ENCODE results near the gene RABL6. TPM values are rescaled to one million over a fixed set of nuclear protein-coding genes. Genes with fewer than 3 reads are reported as not detected.

The RABL6 gene
- total RNA-seq, 2 experiments from 2014 or later = 96.0 to 96.2 TPM

GRCh38 chr9:136888454-136888853 lies 80.7 kb downstream of the RABL6 start:
- no peak overlapping the region for H3K4me3 Mint-ChIP-seq
- no peak overlapping the region for H3K27ac Mint-ChIP-seq

GRCh38 chr9:136889858-136890257 lies 82.1 kb downstream of the RABL6 start:
- Mint-ChIP-seq H3K9me3 (no peaks in the 10 kb centered on the region), H3K27me3 (no peaks in the 10 kb centered on the region), H3K4me1 (peaks cover 35% of the 10 kb centered on the region), H3K27ac (no peak overlapping the region), H3K36me3 (ENCODE audit: low read depth) (peaks cover 27% of the 10 kb centered on the region), H3K4me3 (no peak overlapping the region)
- ChIA-PET POLR2A (no interaction called here), CTCF (no interaction called here)
- no peak for DNase-seq

More at GRCh38 chr9:136888454-136888853, 80.7 kb downstream of the RABL6 start:
- H3K36me3 Mint-ChIP-seq (ENCODE audit: low read depth) = peaks cover 16% of the 10 kb centered on the region
- no peak for DNase-seq
- POLR2A ChIA-PET = interaction anchor here (1.1 to 3.5 kb wide), 4 partner anchors 13 to 88 kb away, joined by 3 to 40 read pairs (median 3); partner anchors contain the start of genes FBXW5 and PTGDS
- H3K9me3 Mint-ChIP-seq = no peaks in the 10 kb centered on the region
- CTCF ChIA-PET = interaction anchor here (0.5 to 2.0 kb wide), 2 partner anchors 146 to 148 kb away, joined by 6 read pairs; no protein-coding TSS in a partner anchor
- peaks cover 36% of the 10 kb centered on the region for H3K4me1 Mint-ChIP-seq
- no peaks in the 10 kb centered on the region for H3K27me3 Mint-ChIP-seq

- Mint-ChIP-seq H3K27ac (no peak overlapping the region), H3K4me3 (no peak overlapping the region), H3K9me3 (no peaks in the 10 kb centered on the region), H3K36me3 (ENCODE audit: low read depth) (peaks cover 27% of the 10 kb centered on the region), H3K27me3 (no peaks in the 10 kb centered on the region), H3K4me1 (peaks cover 29% of the 10 kb centered on the region)
- POLR2A ChIA-PET = no interaction called here
- CTCF ChIA-PET = no interaction called here
- no peak for DNase-seq
Measured at GRCh38 chr9:136890661-136891060, 82.9 kb downstream of the RABL6 start.

Other genes starting within 250 kb of the RABL6 start
- under 1 TPM; 0.28 to 0.30 TPM for gene EGFL7, start 145.0 kb upstream of the RABL6 start, total RNA-seq
- gene AGPAT2, start 120.5 kb upstream of the RABL6 start, total RNA-seq = 10 to 100 TPM; 17.2 to 18.8 TPM
- under 1 TPM; 0.15 to 0.18 TPM for gene DIPK1B, start 95.4 kb upstream of the RABL6 start, total RNA-seq
- not detected for gene LCN10, start 65.0 kb upstream of the RABL6 start, total RNA-seq
- under 1 TPM in 1 of 2 experiments, not detected in 1; 0.40 TPM for gene LCN6, start 59.4 kb upstream of the RABL6 start, total RNA-seq
- not detected for gene LCN8, start 49.7 kb upstream of the RABL6 start, total RNA-seq
- not detected for gene LCN15, start 43.4 kb upstream of the RABL6 start, total RNA-seq
- 10 to 100 TPM; 39.6 to 42.9 TPM for gene TMEM141, start 16.6 kb upstream of the RABL6 start, total RNA-seq
- 1 to 10 TPM in 1 of 2 experiments, under 1 TPM in 1; 0.96 to 1.4 TPM for gene CCDC183, start 11.6 kb upstream of the RABL6 start, total RNA-seq
- gene AJM1, start 34.5 kb downstream of the RABL6 start, total RNA-seq = 1 to 10 TPM; 8.7 TPM
- 10 to 100 TPM; 82.3 to 85.4 TPM for gene PHPT1, start 41.5 kb downstream of the RABL6 start, total RNA-seq
- 10 to 100 TPM; 12.5 to 13.6 TPM for gene MAMDC4, start 44.4 kb downstream of the RABL6 start, total RNA-seq
- 100 to 1,000 TPM; 301 to 316 TPM for gene EDF1, start 58.4 kb downstream of the RABL6 start, total RNA-seq
- 10 to 100 TPM; 43.6 to 45.7 TPM for gene TRAF2, start 78.6 kb downstream of the RABL6 start, total RNA-seq
- gene FBXW5, start 136.8 kb downstream of the RABL6 start, total RNA-seq = 100 to 1,000 TPM; 118 to 119 TPM
- 1 to 10 TPM; 1.5 to 3.2 TPM for gene C8G, start 137.3 kb downstream of the RABL6 start, total RNA-seq
- 1 to 10 TPM; 2.5 to 2.9 TPM for gene LCN12, start 144.3 kb downstream of the RABL6 start, total RNA-seq
- gene PTGDS, start 169.6 kb downstream of the RABL6 start, total RNA-seq = 10 to 100 TPM; 44.2 to 45.4 TPM
- gene LCNL1, start 175.0 kb downstream of the RABL6 start, total RNA-seq = 1 to 10 TPM in 1 of 2 experiments, under 1 TPM in 1; 0.98 to 1.0 TPM
- gene PAXX, start 184.5 kb downstream of the RABL6 start, total RNA-seq = 10 to 100 TPM; 64.4 to 68.5 TPM
- gene CLIC3, start 188.6 kb downstream of the RABL6 start, total RNA-seq = 1 to 10 TPM; 3.7 to 4.9 TPM
- 10 to 100 TPM; 55.5 to 65.9 TPM for gene ABCA2, start 220.3 kb downstream of the RABL6 start, total RNA-seq
- 10 to 100 TPM in 1 of 2 experiments, 1 to 10 TPM in 1; 9.9 to 10.4 TPM for gene FUT7, start 224.1 kb downstream of the RABL6 start, total RNA-seq
- 10 to 100 TPM; 82.8 to 89.2 TPM for gene NPDC1, start 238.2 kb downstream of the RABL6 start, total RNA-seq
- gene ENTPD2, start 246.1 kb downstream of the RABL6 start, total RNA-seq = under 1 TPM; 0.15 to 0.40 TPM

All from activated CD4-positive, alpha-beta memory T cell treated with anti-CD3 and anti-CD28 coated beads, Interleukin-2, amount 10 ng/mL, durations not matched to agents 7 days and 5 days (primary cell).